Neural cell (in vitro differentiated cells): Measurements from ENCODE around the gene LMAN2L. TPM values are rescaled to one million over a fixed set of nuclear protein-coding genes. Genes with fewer than 3 reads are reported as not detected.

Experiments
- H2AFZ ChIP-seq: fragments of 200-600, 300-800 bp; sonication (generic), shearing (Covaris generic); 2 replicates; pipeline ENCODE4 v1.6.0; 2014; ENCODE audit warnings: low read depth, mild to moderate bottlenecking, antibody characterized with exemption, low read length, moderate library complexity
- H3F3A ChIP-seq: fragments of 200-600 bp; shearing (Covaris generic); 2 replicates; pipeline ENCODE4 v1.6.1; 2016; ENCODE audit warnings: mild to moderate bottlenecking, moderate library complexity, mixed read lengths, antibody characterized with exemption, low read length; ENCODE audit not compliant: insufficient read depth, poor library complexity, severe bottlenecking
- H3K27ac ChIP-seq: fragments of 200-600, 300-800 bp; sonication (generic), shearing (Covaris generic); 2 replicates; pipeline ENCODE4 v1.5.1; 2014; ENCODE audit warnings: mild to moderate bottlenecking, low read length, moderate library complexity
- H3K27me3 ChIP-seq: fragments of 300-800, 200-600 bp; sonication (generic), shearing (Covaris generic); 2 replicates; pipeline ENCODE4 v1.6.0; 2014; ENCODE audit warnings: mild to moderate bottlenecking, low read depth, low read length, moderate library complexity; ENCODE audit not compliant: insufficient read depth
- H3K36me3 ChIP-seq: fragments of 300-800, 200-600 bp; sonication (generic), shearing (Covaris generic); 2 replicates; pipeline ENCODE4 v1.5.1; 2014; ENCODE audit warnings: mild to moderate bottlenecking, antibody characterized with exemption, low read length, moderate library complexity; ENCODE audit not compliant: insufficient read depth
- H3K4me2 ChIP-seq: fragments of 300-800, 200-600 bp; sonication (generic), shearing (Covaris generic); 2 replicates; pipeline ENCODE4 v1.6.0; 2014; ENCODE audit warnings: mild to moderate bottlenecking, low read length
- H3K4me3 ChIP-seq: fragments of 300-800, 200-600 bp; sonication (generic), shearing (Covaris generic); 2 replicates; pipeline ENCODE4 v1.5.1; 2014; ENCODE audit warnings: mild to moderate bottlenecking, low read length, moderate library complexity
- H3K79me2 ChIP-seq: fragments of 200-600 bp; shearing (Covaris generic); replicated peaks from 2 replicates; pipeline ENCODE4 v1.6.0; 2014; ENCODE audit warnings: mild to moderate bottlenecking, low read length, moderate library complexity; ENCODE audit not compliant: insufficient read depth
- H3K9ac ChIP-seq: fragments of 300-800, 200-600 bp; sonication (generic), shearing (Covaris generic); 2 replicates; pipeline ENCODE4 v1.6.1; 2016; ENCODE audit warnings: mild to moderate bottlenecking, low read length, mixed read lengths
- H3K9me2 ChIP-seq: fragments of 200-600 bp; shearing (Covaris generic); 2 replicates; pipeline ENCODE4 v1.6.1; 2016; ENCODE audit warnings: mild to moderate bottlenecking, low read length, mixed read lengths; ENCODE audit not compliant: insufficient read depth
- H3K9me3 ChIP-seq: fragments of 200-600, 300-800 bp; sonication (generic), shearing (Covaris generic); 2 replicates; pipeline ENCODE4 v1.6.1; 2016; ENCODE audit warnings: mild to moderate bottlenecking, mixed run types, low read length, moderate library complexity, mixed read lengths
- H4K20me1 ChIP-seq: fragments of 200-600 bp; shearing (Covaris generic); 2 replicates; pipeline ENCODE4 v1.6.1; 2016; ENCODE audit warnings: mild to moderate bottlenecking, mixed run types; ENCODE audit not compliant: insufficient read depth
- EP300 ChIP-seq: fragments of 450-650 bp; conservative IDR thresholded peaks from 2 replicates; pipeline ENCODE4 v1.6.1; 2014; ENCODE audit warnings: antibody characterized with exemption, mild to moderate bottlenecking, moderate library complexity; ENCODE audit not compliant: poor library complexity, severe bottlenecking
- EZH2 ChIP-seq: fragments of 200-600, 300-800 bp; shearing (Covaris generic), sonication (generic); IDR thresholded peaks from 2 replicates; pipeline ENCODE4 v1.6.1; 2014; ENCODE audit warnings: antibody characterized with exemption, low read length, borderline replicate concordance, mild to moderate bottlenecking; ENCODE audit not compliant: insufficient read depth, poor library complexity, severe bottlenecking
- MXI1 ChIP-seq: fragments of 450-650 bp; conservative IDR thresholded peaks from 2 replicates; pipeline ENCODE4 v1.6.1; 2014; ENCODE audit warnings: antibody characterized with exemption, mild to moderate bottlenecking; ENCODE audit not compliant: poor library complexity, severe bottlenecking
- POLR2AphosphoS5 ChIP-seq: IDR thresholded peaks from 2 replicates; pipeline ENCODE4 v1.6.1; 2012
- RAD21 ChIP-seq: fragments of 450-650 bp; conservative IDR thresholded peaks from 2 replicates; pipeline ENCODE4 v1.6.1; 2014; ENCODE audit warnings: antibody characterized with exemption, mild to moderate bottlenecking, moderate library complexity
- SMC3 ChIP-seq: fragments of 450-650 bp; conservative IDR thresholded peaks from 2 replicates; pipeline ENCODE4 v1.6.1; 2014; ENCODE audit warnings: antibody characterized with exemption, mild to moderate bottlenecking, moderate library complexity; ENCODE audit not compliant: poor library complexity
- TAF1 ChIP-seq: IDR thresholded peaks from 2 replicates; pipeline ENCODE4 v1.6.1; 2012; ENCODE audit warnings: low read depth
- polyA plus RNA-seq: library from polyadenylated mRNA; depleted of rRNA; stranded (reverse); fragments of >200 nt; gene quantifications from 2 replicates; pipeline ENCODE4 v1.2.3, GENCODE V29; 2014
- TF ChIP-seq, protein P1 (sequence below): IDR thresholded peaks from 2 replicates; pipeline ENCODE4 v1.6.1; 2012; ENCODE audit warnings: borderline replicate concordance
- TF ChIP-seq, protein P2 (sequence below): fragments of 450-650 bp; IDR thresholded peaks from 2 replicates; pipeline ENCODE4 v1.5.1; 2014; ENCODE audit warnings: antibody characterized with exemption, mild to moderate bottlenecking, moderate library complexity; ENCODE audit not compliant: poor library complexity, severe bottlenecking

The LMAN2L gene
- polyA plus RNA-seq, 1 donor from 2014 or later: 41.3 TPM

DNA sequence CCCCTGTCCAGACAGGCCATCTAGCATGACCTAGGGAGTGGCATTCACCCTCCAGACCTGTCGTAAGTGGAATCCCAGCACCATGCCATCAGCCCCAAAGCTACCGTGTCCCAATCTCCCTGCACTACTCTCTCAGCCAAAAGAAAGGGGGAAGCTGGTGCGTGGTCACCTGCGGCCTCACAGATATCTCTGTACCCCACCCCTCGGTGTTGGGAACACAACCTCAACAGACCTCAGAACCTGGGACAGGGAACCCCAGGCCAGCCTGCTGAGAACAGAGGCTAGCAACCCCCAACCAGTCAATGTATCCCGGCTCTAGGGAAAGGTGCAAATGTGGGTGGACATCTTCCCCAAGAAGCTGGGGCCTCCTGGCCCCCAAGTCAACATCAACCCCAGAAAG, 38.2 kb downstream of the LMAN2L start:
- Histone ChIP-seq H3K79me2 (no peaks in the 10 kb centered on the region), H4K20me1 (no peaks in the 10 kb centered on the region), H3K9me2 (no peaks in the 10 kb centered on the region), H3K9me3 (no peaks in the 10 kb centered on the region), H3F3A (no peaks in the 10 kb centered on the region), H3K27ac (no peak overlapping the region), H3K27me3 (no peaks in the 10 kb centered on the region), H3K4me2 (no peak overlapping the region), H3K9ac (no peak overlapping the region), H2AFZ (no peak overlapping the region), H3K36me3 (peaks cover 9% of the 10 kb centered on the region), H3K4me3 (no peak overlapping the region)
- no peak for TF ChIP-seq EZH2
- TF ChIP-seq, protein P1, sequence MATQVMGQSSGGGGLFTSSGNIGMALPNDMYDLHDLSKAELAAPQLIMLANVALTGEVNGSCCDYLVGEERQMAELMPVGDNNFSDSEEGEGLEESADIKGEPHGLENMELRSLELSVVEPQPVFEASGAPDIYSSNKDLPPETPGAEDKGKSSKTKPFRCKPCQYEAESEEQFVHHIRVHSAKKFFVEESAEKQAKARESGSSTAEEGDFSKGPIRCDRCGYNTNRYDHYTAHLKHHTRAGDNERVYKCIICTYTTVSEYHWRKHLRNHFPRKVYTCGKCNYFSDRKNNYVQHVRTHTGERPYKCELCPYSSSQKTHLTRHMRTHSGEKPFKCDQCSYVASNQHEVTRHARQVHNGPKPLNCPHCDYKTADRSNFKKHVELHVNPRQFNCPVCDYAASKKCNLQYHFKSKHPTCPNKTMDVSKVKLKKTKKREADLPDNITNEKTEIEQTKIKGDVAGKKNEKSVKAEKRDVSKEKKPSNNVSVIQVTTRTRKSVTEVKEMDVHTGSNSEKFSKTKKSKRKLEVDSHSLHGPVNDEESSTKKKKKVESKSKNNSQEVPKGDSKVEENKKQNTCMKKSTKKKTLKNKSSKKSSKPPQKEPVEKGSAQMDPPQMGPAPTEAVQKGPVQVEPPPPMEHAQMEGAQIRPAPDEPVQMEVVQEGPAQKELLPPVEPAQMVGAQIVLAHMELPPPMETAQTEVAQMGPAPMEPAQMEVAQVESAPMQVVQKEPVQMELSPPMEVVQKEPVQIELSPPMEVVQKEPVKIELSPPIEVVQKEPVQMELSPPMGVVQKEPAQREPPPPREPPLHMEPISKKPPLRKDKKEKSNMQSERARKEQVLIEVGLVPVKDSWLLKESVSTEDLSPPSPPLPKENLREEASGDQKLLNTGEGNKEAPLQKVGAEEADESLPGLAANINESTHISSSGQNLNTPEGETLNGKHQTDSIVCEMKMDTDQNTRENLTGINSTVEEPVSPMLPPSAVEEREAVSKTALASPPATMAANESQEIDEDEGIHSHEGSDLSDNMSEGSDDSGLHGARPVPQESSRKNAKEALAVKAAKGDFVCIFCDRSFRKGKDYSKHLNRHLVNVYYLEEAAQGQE: no peak
- no peak for TF ChIP-seq EP300

DNA sequence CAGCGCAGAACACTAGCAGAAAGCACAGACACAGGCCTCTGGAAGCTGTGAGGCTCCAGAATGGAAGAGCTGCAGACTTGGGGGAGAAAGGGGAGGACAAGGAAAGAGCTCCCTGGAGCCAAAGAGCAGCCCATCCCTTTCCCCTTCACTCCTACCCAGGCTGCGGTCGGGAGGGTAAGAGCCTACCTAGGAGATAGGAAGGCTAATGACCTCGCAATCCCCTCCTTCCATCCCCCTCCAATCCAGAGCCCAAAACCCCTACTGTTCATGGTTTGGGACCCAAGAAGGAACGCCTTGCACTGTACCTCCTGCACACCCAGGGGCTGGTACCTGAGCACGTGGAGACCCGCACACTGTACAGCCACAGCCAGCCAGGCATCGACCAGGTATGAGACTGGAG, 39.8 kb downstream of the LMAN2L start:
- no peaks in the 10 kb centered on the region for H3K27me3 ChIP-seq
- no peaks in the 10 kb centered on the region for H3K9me2 ChIP-seq
- H3K36me3 ChIP-seq: no peaks in the 10 kb centered on the region
- H3K79me2 ChIP-seq: no peaks in the 10 kb centered on the region
- H3K4me3 ChIP-seq: no peak overlapping the region
- no peaks in the 10 kb centered on the region for H4K20me1 ChIP-seq
- no peak overlapping the region for H3K9ac ChIP-seq
- no peak for TF ChIP-seq SMC3
- no peak for TF ChIP-seq MXI1
- no peak for TF ChIP-seq EP300
- no peak for TF ChIP-seq EZH2
- TF ChIP-seq, protein P2, sequence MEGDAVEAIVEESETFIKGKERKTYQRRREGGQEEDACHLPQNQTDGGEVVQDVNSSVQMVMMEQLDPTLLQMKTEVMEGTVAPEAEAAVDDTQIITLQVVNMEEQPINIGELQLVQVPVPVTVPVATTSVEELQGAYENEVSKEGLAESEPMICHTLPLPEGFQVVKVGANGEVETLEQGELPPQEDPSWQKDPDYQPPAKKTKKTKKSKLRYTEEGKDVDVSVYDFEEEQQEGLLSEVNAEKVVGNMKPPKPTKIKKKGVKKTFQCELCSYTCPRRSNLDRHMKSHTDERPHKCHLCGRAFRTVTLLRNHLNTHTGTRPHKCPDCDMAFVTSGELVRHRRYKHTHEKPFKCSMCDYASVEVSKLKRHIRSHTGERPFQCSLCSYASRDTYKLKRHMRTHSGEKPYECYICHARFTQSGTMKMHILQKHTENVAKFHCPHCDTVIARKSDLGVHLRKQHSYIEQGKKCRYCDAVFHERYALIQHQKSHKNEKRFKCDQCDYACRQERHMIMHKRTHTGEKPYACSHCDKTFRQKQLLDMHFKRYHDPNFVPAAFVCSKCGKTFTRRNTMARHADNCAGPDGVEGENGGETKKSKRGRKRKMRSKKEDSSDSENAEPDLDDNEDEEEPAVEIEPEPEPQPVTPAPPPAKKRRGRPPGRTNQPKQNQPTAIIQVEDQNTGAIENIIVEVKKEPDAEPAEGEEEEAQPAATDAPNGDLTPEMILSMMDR: no peak
- no peak for TF ChIP-seq TAF1
- TF ChIP-seq, protein P1: no peak
- TF ChIP-seq RAD21: no peak
- TF ChIP-seq POLR2AphosphoS5: no peak
- H3K4me2 ChIP-seq: no peak overlapping the region
- H3K27ac ChIP-seq: no peak overlapping the region
- no peaks in the 10 kb centered on the region for H3F3A ChIP-seq
- no peaks in the 10 kb centered on the region for H3K9me3 ChIP-seq
- no peak overlapping the region for H2AFZ ChIP-seq
